NCI-H446 treated with DMSO at 0.1 percent for 48 hours (cell line): ENCODE data around the gene DPYSL3.
"Not testable (repeated sequence)": the region's sequence is repeated elsewhere in the genome, so short reads cannot be mapped to it uniquely, and the experiment has no call there.

Source experiments
- DNase-seq: peaks from one replicate; lab custom pipeline; 2025; lab: John Stamatoyannopoulos, UW

DPYSL3 gene

DNA sequence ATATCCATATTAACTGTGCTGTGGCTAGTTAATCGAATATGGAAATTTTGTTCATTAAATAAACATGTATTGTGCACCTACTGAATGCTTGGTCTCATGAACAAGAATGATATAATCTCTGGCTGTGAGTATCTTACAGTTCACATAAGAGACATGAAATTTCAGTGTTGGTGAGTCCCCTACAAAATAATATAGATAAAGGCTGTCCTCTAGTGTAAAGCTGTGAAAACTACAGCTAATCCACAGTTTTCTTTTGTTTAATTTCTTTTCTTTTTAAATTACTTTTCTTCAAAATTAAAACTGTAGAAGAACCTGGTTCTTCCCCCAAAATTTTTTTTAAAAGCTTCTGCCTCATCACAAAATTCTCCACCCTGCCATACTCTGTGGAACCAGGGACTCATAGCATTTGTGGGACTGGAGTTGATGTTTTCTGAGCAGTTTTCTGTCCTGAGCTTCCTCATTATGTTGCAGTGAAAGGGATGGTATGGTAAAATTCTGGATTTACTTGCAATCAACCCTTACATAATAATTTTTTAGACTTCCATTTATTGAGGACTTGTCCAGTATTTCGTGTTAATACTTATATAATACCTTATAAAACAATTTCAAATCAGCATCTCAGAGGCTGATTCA lies 140.0 kb downstream of the DPYSL3 start:
- DNase-seq: peak; percentile 33

DNA sequence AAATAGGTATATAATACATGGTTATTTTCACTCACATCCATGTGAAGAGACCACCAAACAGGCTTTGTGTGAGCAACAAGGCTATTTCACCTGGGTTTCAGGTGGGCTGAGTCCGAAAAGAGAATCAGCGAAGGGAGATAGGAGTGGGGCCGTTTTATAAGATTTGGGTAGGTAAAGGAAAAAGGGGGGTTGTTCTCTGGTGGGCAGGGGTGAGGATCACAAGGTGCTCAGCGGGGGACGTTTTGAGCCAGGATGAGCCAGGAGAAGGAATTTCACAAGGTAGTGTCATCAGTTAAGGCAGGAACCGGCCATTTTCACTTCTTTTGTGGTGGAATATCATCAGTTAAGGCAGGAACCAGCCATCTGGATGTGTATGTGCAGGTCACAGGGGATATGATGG lies 142.5 kb downstream of the DPYSL3 start:
- DNase-seq: not testable (repeated sequence)

DNA sequence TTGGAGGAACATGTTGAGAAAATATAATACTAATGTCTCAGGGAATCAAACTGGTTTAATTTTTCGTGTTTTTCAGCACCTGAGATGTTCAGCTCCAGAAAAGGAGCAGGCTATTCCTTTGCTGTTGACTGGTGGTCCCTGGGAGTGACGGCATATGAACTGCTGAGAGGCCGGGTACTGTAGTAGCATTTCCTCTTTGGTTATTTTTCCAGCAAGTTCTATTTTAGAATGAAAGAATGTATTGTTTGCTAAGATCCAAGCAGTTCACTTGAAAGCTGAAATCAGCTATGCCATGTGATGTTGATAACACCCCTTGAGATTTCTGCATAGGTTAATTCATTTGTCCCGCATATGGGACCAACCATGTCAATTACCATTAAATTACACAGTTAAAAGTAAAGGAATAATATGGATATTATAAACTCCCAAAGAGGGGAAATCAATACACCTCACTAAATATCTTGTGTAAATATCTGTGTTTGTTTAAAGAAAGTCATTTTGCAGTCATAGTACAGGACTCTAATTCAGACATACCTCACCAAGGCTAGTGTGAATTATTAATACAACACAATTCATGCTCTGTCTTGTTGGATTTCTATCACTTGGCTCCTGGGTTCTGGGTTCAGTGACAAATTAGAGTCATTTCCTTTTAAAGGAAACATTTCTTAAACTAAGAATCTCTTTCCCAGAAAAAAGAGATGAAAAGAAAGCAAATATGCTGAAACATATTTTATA lies 148.3 kb downstream of the DPYSL3 start:
- no peak for DNase-seq

DNA sequence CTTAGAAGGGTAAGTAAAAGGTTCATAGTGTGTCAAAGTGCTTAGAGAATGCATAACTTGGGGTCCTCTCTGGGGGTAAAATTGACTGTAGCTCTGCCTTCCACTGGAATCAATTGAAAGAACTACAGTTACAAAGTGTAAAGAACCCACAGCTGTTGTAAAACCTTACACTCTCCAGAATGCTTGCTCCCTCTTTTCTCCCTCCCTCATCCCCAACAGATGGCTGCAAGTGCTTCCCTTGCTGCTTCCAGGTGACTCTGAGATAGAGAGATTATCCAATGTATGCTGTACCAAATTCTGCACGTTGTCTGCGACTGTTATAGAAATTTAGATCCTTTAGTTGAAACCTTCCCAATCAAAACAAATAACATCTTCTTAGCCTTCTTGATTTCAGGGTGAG lies 149.1 kb downstream of the DPYSL3 start:
- no peak for DNase-seq

DNA sequence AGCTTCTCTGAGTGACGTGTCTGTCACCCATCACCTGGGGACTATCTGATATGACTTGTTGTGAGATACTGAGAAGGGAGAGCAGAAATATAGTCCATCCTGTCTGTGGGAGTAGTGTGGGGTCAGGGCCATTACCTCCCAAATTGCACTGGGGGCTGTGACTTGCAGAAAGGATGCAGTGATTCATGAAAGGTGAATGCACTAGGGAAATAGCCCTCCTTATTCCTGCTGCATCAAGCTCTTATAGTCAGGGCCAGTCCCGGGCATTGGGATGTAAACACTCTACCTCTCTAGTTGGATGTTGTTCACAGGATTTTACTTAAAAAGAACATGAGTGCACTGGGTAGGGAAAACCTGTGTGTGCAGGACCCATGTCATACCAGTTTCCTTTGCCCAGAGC lies 150.3 kb downstream of the DPYSL3 start:
- DNase-seq: no peak

DNA sequence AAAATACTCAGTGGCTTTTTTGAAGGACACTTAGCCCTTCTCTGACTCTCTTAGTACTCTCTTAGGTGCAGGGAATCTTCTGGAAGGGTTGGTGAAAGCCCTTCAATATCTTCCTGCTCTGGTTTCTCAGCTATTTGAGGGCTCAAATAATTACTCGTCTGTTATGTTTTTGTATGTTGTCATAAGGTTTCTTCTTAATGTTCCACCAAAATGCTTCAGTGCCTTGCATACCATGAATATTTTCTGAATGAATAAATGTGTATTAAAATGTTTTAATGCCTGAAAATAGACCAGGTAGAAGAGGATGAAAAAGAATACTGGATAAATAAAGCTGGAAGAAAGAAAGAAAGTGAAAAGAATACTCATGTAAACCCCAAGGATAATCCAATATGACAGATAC lies 150.8 kb downstream of the DPYSL3 start:
- DNase-seq: no peak

DNA sequence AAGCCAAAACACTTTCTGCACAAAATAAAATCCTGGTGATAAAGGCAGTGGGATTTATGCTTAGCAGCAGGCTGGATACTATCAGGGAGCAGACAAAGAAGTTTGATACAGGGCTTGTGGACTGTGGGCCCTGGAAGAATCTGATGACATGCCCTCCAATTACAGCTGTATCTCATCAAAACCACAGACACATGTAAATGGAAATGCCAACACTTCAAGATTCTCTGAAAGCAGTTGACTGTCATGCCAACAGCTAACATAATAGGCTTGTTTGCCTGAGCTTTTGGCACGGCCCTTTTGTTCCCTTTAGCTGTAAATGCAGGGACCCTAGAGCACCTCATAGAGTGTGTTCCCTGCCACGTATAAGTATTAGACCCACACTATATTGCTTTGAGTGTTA lies 160.6 kb downstream of the DPYSL3 start:
- no peak for DNase-seq

DNA sequence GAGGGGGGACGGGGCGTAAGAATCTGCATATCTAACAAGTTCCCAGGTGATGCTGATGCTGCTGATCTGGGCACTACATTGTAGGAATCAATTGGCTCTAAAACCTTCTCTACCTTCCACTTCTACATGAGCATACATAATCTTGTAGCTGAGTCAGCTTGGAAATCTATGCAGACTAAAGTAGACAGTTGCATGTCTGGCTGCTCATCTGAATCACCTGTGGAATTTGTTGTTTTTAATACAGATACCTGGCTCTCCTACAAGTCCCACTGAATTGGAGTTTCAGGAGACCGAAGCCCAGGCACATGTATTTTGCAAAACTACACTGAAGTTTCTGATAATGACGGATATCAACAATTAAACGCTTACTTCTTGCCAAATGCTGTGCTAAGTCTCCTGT lies 161.4 kb downstream of the DPYSL3 start:
- DNase-seq: no peak

DNA sequence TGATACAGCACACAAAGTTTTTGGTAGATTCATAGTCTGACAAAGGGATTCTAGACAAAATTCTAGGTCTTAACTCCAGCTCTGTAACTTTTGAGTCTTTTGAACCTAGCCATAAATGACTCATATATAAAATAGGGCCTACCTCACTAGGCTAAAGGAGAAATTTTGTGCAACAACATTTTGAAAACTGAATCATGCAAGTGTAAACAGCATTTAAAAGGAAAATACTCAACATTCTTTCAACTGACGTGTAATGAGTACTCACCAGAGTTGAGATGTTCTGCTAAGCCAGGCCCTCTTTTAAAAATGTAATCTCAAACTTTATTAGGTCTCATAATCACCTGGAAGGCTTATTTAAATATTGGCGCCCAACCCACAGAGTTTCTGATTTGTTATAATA lies 161.8 kb downstream of the DPYSL3 start:
- no peak for DNase-seq

DNA sequence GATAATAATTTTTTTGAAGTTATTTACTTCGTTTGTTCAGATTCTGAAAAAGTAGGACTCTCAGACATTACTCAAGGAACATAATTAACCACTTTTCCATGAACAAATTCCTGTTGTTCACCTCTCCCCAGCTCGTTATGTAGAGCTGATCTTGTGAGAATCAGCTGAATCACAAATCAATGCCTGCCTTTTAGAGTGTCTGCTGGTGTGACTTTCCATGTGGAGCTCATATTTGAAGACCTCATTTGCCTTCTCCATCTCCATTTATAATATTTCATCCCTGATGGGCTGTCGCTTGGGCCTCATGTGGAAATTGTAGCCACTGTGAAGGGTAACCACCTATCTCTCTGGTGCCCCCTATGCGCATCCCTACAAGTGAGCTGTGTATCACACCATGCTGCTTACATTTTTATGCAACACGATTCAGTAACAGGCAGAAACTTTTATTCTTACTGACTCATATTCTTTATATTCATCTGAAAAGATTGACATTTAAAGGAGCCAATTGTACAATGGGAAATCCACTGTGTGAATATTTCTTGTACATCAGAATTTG lies 163.8 kb downstream of the DPYSL3 start:
- DNase-seq: no peak

DNA sequence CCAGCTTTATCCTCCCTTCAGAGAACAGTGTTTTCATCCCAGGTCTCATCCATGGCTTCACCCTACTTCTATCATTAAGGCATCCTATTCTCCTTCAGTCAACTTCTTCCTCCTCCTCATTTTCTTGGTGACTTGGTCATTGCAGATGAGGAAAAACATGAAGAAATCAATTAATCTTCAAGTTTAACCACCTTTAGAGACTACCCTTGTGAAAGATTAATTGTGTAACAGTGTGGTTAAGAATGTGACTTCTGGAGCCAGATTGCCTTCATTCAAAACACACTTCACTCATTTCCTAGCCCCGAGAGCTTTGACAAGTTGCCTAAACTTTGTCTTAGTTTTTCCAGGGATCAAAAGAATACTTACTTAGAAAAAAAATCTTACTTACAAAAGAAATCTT lies 165.0 kb downstream of the DPYSL3 start:
- no peak for DNase-seq

DNA sequence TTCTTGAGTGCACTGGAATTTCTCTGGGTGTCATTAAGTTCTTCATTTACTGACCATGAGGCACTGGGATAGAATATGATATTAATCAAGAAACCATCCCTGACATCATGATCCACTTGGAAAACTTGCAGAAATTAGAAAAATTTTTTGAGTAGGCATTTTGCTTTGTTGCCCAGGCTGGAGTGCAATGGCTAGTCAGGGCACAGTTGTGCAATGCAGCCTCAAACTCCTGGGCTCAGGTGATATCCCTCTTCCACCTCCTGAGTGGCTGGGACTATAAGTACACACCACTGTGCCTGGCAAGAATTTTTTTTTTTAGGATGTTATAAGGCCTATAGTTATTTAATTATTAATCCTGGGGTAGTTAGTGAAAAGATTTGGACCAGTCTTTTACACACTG lies 168.5 kb downstream of the DPYSL3 start:
- DNase-seq: no peak

DNA sequence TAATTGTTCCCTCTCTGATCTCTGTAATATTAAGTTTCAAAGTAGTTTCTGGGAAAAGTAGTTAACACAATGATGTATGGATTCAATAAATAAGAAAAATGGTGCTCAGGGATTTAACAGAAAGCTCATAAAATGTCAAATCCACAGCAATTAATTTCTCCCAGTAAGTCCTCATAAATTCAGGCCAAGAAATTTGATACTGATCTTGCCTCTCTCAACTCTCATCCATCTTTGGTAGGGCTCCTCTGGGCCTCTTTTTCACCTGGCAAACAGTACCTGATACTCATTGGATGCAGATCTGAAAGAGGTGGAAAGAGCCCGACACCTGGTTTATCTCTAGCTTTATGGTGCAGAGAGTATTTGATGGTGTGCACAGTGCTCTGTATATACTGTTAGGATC lies 168.9 kb downstream of the DPYSL3 start:
- DNase-seq: no peak
